DND-41 (cell line): Measurements from ENCODE around the gene SDF2L1.

Experiments used
- EZH2 ChIP-seq: IDR thresholded peaks from 3 replicates; pipeline ENCODE4 v1.6.1; 2012; ENCODE audit warnings: borderline replicate concordance, low read depth, mild to moderate bottlenecking, moderate library complexity, low read length, inconsistent platforms; ENCODE audit not compliant: severe bottlenecking
- TF ChIP-seq, protein P1 (sequence below): IDR thresholded peaks from 2 replicates; pipeline ENCODE4 v1.5.1; 2012; ENCODE audit warnings: borderline replicate concordance, low read length, moderate library complexity, mild to moderate bottlenecking; ENCODE audit not compliant: poor library complexity, severe bottlenecking; ENCODE audit errors: extremely low read depth

DNA sequence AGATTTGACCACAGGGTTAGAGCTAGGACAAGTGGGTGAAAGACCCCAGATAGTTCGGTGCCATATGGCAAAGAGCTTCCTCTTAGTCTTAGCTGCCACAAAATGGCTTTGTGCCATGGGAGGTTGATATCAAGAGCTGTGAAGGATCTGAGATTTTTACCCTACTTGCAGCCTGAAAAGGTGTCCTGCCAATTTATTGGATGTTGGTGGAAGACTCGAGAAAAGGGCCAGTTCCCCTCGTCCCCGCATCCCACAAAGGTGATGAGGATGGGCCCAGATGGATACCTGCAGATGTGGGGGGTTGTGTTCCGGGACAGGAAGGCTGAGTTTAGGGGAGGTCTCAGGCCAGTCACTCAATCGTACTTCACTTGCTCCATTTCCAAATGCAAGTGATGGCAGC is 39.5 kb upstream of the SDF2L1 start:
- no peak for TF ChIP-seq EZH2
- TF ChIP-seq, protein P1, sequence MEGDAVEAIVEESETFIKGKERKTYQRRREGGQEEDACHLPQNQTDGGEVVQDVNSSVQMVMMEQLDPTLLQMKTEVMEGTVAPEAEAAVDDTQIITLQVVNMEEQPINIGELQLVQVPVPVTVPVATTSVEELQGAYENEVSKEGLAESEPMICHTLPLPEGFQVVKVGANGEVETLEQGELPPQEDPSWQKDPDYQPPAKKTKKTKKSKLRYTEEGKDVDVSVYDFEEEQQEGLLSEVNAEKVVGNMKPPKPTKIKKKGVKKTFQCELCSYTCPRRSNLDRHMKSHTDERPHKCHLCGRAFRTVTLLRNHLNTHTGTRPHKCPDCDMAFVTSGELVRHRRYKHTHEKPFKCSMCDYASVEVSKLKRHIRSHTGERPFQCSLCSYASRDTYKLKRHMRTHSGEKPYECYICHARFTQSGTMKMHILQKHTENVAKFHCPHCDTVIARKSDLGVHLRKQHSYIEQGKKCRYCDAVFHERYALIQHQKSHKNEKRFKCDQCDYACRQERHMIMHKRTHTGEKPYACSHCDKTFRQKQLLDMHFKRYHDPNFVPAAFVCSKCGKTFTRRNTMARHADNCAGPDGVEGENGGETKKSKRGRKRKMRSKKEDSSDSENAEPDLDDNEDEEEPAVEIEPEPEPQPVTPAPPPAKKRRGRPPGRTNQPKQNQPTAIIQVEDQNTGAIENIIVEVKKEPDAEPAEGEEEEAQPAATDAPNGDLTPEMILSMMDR: no peak
